GM23248 (cell line): ENCODE measurements around the gene C22orf15.

Experiments used
- EZH2 ChIP-seq: fragments of 200-600 bp; sonication (generic); IDR thresholded peaks from 2 replicates; pipeline ENCODE4 v1.6.1; 2018; ENCODE audit warnings: antibody characterized with exemption, mild to moderate bottlenecking; ENCODE audit not compliant: insufficient read depth, poor library complexity, severe bottlenecking
- EZH2phosphoT487 ChIP-seq: fragments of 200-600 bp; sonication (generic); IDR thresholded peaks from 2 replicates; pipeline ENCODE4 v1.6.1; 2018; ENCODE audit warnings: antibody characterized with exemption, moderate library complexity, mild to moderate bottlenecking, low read depth; ENCODE audit not compliant: insufficient read depth

GRCh38 chr22:23751441-23751996, 11.3 kb upstream of the C22orf15 start:
- TF ChIP-seq EZH2 (no peak), EZH2phosphoT487 (no peak)
